H54 (cell line): ENCODE data around the gene AQP2.

ENCODE experiments used
- DNase-seq: peaks from one replicate; pipeline ENCODE4 v3.0.0; 2011; ENCODE audit warnings: low spot score, mixed read lengths; ENCODE audit not compliant: insufficient read length
- FAIRE-seq: peaks from 3 replicates; lab custom pipeline; 2011; peaks lifted over from hg19 to GRCh38; lab: Jason Lieb, UNC
- POLR2A ChIP-seq: IDR thresholded peaks from 2 replicates; pipeline ENCODE4 v1.6.1; 2011; ENCODE audit warnings: low read depth, mild to moderate bottlenecking, low read length

The AQP2 gene

GRCh38 chr12:49961111-49961922, 10.8 kb downstream of the AQP2 start, which contains the start of gene AQP5:
TSS of gene AQP5 (plus strand) at chr12:49961872. CDS start at chr12:49962018, 146 bp downstream.
- FAIRE-seq (no peak), DNase-seq (no peak)
- no peak for TF ChIP-seq POLR2A

DNA sequence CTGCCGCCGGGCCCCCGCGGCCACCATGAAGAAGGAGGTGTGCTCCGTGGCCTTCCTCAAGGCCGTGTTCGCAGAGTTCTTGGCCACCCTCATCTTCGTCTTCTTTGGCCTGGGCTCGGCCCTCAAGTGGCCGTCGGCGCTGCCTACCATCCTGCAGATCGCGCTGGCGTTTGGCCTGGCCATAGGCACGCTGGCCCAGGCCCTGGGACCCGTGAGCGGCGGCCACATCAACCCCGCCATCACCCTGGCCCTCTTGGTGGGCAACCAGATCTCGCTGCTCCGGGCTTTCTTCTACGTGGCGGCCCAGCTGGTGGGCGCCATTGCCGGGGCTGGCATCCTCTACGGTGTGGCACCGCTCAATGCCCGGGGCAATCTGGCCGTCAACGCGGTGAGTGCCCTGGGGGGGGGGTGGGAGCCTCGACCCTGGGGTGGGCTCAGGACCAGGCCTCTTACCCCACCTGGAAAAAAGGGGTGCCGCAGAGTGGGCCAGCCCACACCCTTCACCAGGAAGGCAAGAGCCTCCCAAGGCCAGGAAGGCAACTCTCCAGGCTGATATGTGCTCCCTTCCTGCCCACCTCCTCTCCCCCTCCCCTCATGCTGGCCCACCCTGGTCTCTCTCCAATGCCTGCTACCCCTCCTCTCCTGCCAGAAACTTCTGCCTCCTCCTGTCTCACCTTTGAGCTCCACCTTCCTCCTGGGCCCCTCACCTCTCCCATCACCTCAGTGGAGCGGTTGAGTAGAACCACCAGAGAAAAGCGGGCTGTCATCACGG, 11.6 kb downstream of the AQP2 start:
- FAIRE-seq, result no peak
- no peak for DNase-seq
- TF ChIP-seq POLR2A, result no peak

DNA sequence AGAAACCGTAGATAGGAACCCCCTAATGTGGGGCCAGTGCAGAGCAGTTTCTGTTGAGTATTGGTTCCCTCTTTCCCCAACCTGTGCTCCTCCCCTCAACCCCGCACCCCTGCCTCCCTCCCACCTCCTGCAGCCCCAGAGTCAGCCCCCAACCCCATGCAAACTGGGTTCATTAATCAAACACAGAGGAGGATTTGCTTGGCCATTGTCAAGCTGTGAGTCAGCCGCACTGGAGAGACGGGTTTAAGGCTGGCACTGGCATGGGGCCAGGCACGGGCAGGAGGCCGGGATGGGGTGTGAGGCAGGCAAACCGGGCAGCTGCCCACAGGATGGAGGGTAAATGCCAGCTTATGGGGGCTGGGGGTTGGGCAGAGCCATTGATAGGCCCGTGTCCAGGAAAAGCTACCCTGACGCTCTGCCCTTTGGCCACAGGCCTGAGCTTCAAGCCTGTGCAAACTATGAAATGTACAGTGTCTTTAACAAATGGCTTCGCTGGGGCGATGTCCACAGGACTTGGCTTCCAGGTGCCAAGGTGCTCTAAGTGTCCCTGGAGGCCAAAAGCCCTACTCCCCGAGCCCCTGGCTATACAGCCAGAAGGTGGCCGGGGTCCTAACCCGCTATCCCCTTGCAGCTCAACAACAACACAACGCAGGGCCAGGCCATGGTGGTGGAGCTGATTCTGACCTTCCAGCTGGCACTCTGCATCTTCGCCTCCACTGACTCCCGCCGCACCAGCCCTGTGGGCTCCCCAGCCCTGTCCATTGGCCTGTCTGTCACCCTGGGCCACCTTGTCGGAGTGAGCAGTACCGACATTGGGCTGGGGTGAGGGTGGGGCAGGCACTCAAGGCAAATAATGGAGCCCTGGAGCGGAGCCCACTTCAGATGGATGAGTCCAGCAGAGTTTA, 12.6 kb downstream of the AQP2 start:
- DNase-seq (peak; percentile 100), FAIRE-seq (peak; percentile 67)
- TF ChIP-seq POLR2A, result no peak

GRCh38 chr12:49963976-49964815, 13.7 kb downstream of the AQP2 start:
- DNase-seq, result no peak
- no peak for FAIRE-seq
- TF ChIP-seq POLR2A, result no peak

DNA sequence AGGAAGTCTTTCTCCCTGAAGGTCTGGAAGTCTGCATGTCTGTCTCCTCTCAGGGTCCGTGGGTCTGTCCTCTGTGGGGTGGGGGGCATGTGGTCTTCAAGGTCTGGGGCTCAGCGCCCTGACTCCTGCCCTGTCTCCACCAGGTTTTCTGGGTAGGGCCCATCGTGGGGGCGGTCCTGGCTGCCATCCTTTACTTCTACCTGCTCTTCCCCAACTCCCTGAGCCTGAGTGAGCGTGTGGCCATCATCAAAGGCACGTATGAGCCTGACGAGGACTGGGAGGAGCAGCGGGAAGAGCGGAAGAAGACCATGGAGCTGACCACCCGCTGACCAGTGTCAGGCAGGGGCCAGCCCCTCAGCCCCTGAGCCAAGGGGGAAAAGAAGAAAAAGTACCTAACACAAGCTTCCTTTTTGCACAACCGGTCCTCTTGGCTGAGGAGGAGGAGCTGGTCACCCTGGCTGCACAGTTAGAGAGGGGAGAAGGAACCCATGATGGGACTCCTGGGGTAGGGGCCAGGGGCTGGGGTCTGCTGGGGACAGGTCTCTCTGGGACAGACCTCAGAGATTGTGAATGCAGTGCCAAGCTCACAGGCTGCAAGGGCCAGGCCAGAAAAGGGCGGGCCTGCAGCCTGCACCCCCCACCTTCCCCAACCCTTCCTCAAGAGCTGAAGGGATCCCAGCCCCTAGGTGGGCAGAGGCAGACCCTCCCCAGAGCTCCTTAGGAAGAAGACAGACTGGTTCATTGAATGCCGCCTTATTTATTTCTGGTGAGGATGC, 14.5 kb downstream of the AQP2 start:
- TF ChIP-seq POLR2A, result no peak
- FAIRE-seq (no peak), DNase-seq (no peak)

- no peak for TF ChIP-seq POLR2A
- FAIRE-seq (no peak), DNase-seq (no peak)
These were observed 15.3 kb downstream of the AQP2 start for GRCh38 chr12:49965836-49966235.

DNA sequence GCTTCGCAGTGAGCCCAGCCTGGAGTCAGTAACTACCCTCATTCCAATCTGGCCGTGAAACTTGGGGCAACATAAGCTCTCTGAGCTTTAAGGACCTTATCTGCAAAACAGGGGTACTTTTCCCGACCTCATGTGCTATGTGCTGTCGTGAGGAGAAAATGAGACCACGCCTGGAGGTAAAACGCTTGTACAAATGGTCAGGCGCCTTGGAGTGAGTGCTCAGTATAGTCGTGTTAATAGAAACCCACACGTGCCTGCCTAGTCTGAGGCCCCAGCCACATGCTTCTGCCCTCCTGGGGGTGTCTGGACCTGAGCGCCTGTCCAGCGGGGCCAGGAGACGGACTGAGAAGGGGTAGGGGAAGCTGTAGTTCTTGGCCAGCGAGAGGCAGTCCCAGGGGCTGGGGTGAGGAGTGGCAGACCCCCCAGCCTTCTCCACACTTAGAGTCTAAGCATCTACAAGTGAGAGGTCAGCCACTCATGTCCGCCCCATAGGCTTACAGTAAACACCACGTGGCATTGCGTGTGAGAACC, 16.0 kb downstream of the AQP2 start:
- FAIRE-seq, result no peak
- DNase-seq, result no peak
- no peak for TF ChIP-seq POLR2A

GRCh38 chr12:49967042-49967776, 16.7 kb downstream of the AQP2 start:
- TF ChIP-seq POLR2A, result 0 out of 2 replicates have a peak, but pooled peaks have one; percentile 11
- DNase-seq (peak; percentile 90), FAIRE-seq (no peak)

DNA sequence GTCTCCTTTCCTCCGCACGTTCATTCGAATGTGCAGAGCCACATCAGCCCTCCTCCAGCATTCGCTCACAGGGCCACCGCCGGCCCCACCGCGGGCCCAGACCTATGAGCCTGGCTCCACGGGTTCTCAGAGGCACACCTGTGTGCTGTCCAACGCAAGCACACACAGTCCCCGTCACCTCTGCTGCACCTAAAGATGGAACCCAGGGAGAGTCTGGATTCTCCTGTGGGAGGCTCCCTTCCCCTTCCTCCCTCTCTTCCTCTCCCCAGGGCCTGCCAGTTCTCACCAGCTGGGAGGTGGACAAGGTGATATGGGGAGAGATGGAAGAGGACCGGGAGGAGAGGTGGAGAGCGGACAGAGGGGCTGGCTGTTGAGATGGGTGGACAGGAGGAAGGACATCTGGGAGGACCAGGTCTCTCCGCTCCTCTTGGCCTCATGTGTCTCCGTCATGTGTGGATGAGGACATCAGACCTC, 17.3 kb downstream of the AQP2 start:
- no peak for TF ChIP-seq POLR2A
- no peak for FAIRE-seq
- DNase-seq, result no peak

DNA sequence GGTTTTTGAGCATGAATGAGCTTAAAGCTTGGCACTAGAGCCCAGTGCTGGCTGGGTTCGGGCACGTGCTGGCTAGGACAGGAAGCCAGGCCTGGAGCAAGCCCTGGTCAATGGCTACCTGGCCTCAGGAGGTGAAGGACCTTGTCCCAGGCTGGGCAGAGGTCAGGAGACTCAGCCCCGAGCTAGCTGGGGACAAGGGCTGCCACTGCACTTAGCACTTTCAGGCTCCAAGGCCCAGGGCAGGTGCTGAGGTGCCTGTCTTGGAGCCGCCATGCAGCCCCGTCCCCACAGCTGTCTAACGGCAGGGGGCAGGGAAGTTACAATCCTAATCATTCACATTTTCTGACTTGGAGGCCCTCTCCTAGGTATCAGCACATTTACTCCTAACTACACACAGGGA, 17.9 kb downstream of the AQP2 start:
- TF ChIP-seq POLR2A, result no peak
- FAIRE-seq (no peak), DNase-seq (no peak)

GRCh38 chr12:49969027-49969426, 18.5 kb downstream of the AQP2 start:
- no peak for FAIRE-seq
- TF ChIP-seq POLR2A, result no peak

More at GRCh38 chr12:49969027-49969426, 18.5 kb downstream of the AQP2 start:
- no peak for DNase-seq
